Type B pancreatic cell (in vitro differentiated cells): ENCODE results near the gene RBM19. TPM values are rescaled to one million over a fixed set of nuclear protein-coding genes. Genes with fewer than 3 reads are reported as not detected.

Source experiments
- DNase-seq: peaks from one replicate; pipeline ENCODE4 v3.0.0; 2021; ENCODE audit warnings: mixed read lengths; ENCODE audit not compliant: unreplicated experiment; ENCODE audit errors: extremely low spot score
- H3K27ac Mint-ChIP-seq: 2 replicates; pipeline ENCODE4 v1.8.0; 2021; ENCODE audit warnings: mild to moderate bottlenecking, mixed read lengths
- H3K27me3 Mint-ChIP-seq: 2 replicates; pipeline ENCODE4 v1.8.0; 2021; ENCODE audit warnings: mixed read lengths
- H3K36me3 Mint-ChIP-seq: 2 replicates; pipeline ENCODE4 v1.8.0; 2021; ENCODE audit warnings: mixed read lengths
- H3K4me1 Mint-ChIP-seq: one replicate; pipeline ENCODE4 v1.8.0; 2021; ENCODE audit warnings: mixed read lengths; ENCODE audit not compliant: unreplicated experiment
- H3K4me3 Mint-ChIP-seq: 2 replicates; pipeline ENCODE4 v1.8.0; 2021; ENCODE audit warnings: mild to moderate bottlenecking, mixed read lengths
- H3K9me3 Mint-ChIP-seq: 2 replicates; pipeline ENCODE4 v1.8.0; 2021; ENCODE audit warnings: mixed read lengths
- total RNA-seq: library from RNA; stranded (reverse); gene quantifications from 2 replicates; pipeline ENCODE4 v1.2.1, GENCODE V29; 2021; ENCODE audit warnings: low replicate concordance
- TF ChIP-seq, protein P1 (sequence below): fragments of 200-600 bp; sonication (generic); conservative IDR thresholded peaks from 2 replicates; pipeline ENCODE4 v1.5.0; 2021; ENCODE audit warnings: antibody characterized with exemption, mild to moderate bottlenecking

The RBM19 gene
- total RNA-seq, 1 donor from 2014 or later, result 37.8 TPM

DNA sequence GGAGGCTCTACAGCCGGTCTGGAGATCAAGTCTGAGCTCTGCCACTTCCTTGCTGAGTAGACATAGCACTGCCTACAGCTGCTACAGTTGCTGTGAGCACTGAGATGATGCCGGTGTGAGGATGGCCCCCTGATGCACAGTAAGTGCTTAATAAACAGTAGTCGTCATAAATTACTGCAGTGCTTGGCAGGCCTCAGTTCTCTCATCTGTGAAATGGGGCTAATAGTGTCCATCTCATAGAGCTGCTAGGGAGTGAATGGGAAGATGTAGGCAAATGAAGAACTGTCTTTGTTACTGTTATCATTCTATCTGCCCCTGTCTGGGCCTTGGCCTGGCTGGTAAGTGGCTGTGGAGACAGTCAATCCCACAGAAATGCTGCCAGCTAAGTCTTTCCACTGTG is 124.3 kb downstream of the RBM19 start:
- Mint-ChIP-seq H3K27me3 (no peaks in the 10 kb centered on the region), H3K4me3 (no peak overlapping the region), H3K4me1 (peaks cover 31% of the 10 kb centered on the region), H3K9me3 (no peaks in the 10 kb centered on the region), H3K36me3 (peaks cover 8% of the 10 kb centered on the region), H3K27ac (no peak overlapping the region)
- TF ChIP-seq, protein P1, sequence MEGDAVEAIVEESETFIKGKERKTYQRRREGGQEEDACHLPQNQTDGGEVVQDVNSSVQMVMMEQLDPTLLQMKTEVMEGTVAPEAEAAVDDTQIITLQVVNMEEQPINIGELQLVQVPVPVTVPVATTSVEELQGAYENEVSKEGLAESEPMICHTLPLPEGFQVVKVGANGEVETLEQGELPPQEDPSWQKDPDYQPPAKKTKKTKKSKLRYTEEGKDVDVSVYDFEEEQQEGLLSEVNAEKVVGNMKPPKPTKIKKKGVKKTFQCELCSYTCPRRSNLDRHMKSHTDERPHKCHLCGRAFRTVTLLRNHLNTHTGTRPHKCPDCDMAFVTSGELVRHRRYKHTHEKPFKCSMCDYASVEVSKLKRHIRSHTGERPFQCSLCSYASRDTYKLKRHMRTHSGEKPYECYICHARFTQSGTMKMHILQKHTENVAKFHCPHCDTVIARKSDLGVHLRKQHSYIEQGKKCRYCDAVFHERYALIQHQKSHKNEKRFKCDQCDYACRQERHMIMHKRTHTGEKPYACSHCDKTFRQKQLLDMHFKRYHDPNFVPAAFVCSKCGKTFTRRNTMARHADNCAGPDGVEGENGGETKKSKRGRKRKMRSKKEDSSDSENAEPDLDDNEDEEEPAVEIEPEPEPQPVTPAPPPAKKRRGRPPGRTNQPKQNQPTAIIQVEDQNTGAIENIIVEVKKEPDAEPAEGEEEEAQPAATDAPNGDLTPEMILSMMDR, result no peak
- no peak for DNase-seq

DNA sequence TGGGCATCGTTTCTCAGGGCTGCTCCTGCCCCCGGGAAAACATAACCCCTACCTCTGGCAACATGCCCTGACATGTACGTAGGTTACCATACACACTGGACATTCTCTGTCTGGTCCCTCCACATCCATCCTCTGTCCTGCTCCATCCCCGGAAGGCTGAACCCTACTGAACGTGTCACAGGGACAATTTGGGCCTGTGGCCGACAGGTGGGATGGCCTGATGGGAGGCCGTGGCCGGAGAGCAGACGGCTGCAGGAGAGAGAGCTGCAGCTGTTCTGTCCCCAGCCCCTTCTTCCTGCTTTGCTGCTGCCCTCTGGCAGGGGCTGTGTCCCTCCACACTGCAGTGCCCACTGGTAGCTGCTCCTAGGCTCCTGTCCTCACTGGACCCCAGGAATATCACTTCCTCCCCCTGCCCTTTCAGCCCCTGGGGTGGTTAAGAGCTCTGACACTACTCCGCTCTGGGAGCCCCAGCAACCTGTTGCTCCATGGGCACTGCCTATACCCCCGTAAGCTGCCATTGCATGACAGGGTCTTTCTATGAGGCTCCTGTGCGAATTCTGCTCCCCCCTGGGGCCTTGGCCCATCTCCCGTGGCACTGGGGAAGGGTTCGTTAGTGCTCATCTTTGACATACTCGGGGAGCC is 125.6 kb downstream of the RBM19 start:
- Mint-ChIP-seq H3K27ac (peak overlapping the region; percentile 6), H3K27me3 (no peaks in the 10 kb centered on the region), H3K4me3 (no peak overlapping the region), H3K9me3 (no peaks in the 10 kb centered on the region), H3K4me1 (peaks cover 33% of the 10 kb centered on the region), H3K36me3 (peaks cover 8% of the 10 kb centered on the region)
- DNase-seq, result no peak
- TF ChIP-seq, protein P1, result no peak

DNA sequence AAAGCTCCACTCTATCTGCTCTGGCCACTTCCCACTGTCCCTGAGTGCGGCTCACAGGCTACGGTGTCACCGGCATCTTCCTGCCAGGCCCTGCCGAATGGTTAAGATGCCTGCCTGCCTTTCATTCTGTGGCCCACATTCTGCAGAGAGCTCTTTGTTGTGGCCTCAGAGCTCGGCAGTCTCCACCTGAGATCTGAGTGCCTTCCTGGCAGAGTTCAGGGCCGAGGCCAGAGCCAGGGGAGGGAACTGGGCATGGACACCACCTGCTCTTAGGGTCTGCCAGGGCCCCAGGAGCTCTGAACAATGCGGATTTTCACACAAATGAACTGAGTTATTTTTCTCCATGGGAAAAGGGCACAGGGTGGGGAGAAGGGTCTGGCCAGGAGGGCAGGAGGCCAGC is 127.2 kb downstream of the RBM19 start:
- no peaks in the 10 kb centered on the region for H3K27me3 Mint-ChIP-seq
- H3K27ac Mint-ChIP-seq, result no peak overlapping the region
- no peak for DNase-seq
- H3K4me1 Mint-ChIP-seq, result peaks cover 24% of the 10 kb centered on the region
- no peaks in the 10 kb centered on the region for H3K9me3 Mint-ChIP-seq
- TF ChIP-seq, protein P1, result no peak
- no peak overlapping the region for H3K4me3 Mint-ChIP-seq
- peaks cover 4% of the 10 kb centered on the region for H3K36me3 Mint-ChIP-seq

GRCh38 chr12:113837528-113838296 is 128.4 kb downstream of the RBM19 start:
- Mint-ChIP-seq H3K4me3 (no peak overlapping the region), H3K36me3 (peaks cover 4% of the 10 kb centered on the region), H3K9me3 (no peaks in the 10 kb centered on the region), H3K27ac (no peak overlapping the region), H3K4me1 (peaks cover 30% of the 10 kb centered on the region), H3K27me3 (no peaks in the 10 kb centered on the region)
- TF ChIP-seq, protein P1, result peak; percentile 57
- no peak for DNase-seq

DNA sequence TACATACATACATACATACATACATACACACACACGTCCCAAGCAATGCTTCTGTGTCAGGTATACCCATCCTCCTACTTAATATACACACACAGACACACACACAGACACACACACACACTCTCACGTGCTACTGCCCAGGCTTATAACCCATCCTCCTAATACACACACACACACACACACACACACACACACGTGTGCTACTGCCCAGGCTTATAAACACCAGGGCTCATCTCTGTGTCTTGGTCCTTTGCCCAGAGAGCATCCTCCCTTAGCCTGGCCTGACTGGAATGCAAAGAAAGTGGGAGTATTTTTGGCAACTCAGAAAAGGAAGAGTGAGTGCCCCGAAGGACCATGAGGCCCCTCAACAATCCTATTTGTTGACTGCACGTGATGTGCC is 129.0 kb downstream of the RBM19 start:
- Mint-ChIP-seq H3K36me3 (no peaks in the 10 kb centered on the region), H3K27me3 (no peaks in the 10 kb centered on the region), H3K4me1 (peaks cover 32% of the 10 kb centered on the region), H3K4me3 (no peak overlapping the region), H3K9me3 (no peaks in the 10 kb centered on the region), H3K27ac (no peak overlapping the region)
- DNase-seq, result no peak
- TF ChIP-seq, protein P1, result no peak
